GM18870 (cell line): ENCODE measurements around the gene PDE8B.

Experiments used
- ATAC-seq: cut with Tn5 transposase; IDR thresholded peaks from one replicate; pipeline ENCODE4 v1.9.1; 2021; ENCODE audit warnings: moderate library complexity; ENCODE audit not compliant: unreplicated experiment

Gene PDE8B

GRCh38 chr5:77316871-77317661 lies 106.6 kb downstream of the PDE8B start:
- ATAC-seq: no peak

DNA sequence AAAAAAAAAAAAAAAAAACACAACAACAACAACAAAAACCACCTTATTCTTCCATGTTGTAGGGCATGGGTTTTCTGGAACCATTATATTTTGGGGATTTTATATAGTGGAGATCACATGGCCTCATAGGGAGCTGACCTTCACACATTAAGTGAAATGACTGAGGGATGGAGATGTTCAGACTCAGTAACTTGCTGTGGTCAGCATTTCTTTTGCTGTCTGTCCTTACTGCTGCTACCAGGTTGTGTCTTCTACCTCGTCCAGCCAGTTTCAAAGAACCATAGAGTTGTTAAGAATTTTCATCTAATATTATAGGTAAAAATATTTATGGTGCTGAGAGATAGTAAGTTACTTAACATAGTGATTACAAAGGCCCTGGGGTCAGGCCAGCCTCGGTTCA lies 107.6 kb downstream of the PDE8B start:
- no peak for ATAC-seq

DNA sequence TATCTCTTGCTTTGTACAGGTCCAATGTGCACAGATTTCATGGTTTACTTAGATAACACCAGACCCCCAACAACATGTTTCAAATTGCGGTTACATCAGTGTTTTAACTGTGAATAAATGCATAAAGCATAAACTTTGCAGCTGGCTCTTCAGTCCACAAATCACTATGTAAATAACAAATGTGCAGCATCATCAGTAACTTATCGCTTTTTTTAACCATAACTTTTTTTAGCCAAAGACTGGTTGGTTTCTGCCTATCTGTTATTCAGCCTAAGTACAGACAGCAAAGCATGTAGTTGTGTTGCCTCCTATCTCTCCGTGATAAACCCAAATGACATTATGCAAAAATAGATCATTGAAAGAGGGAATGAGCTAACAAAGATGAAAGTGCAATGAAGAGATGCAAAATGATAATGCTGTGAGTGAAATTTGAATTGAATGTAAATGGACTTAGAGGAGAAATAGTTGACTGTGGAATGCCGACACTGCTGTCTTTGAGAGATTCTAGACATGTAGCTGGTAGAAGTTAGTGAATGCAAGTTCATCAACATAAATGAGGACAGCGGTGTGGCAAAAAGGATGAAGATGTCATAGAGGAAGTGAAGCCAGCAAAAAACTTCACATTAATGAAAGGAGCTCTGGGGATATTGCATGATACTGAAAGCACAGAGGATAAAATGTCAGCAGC lies 108.8 kb downstream of the PDE8B start:
- ATAC-seq: no peak

GRCh38 chr5:77321793-77322394 lies 111.4 kb downstream of the PDE8B start:
- no peak for ATAC-seq

DNA sequence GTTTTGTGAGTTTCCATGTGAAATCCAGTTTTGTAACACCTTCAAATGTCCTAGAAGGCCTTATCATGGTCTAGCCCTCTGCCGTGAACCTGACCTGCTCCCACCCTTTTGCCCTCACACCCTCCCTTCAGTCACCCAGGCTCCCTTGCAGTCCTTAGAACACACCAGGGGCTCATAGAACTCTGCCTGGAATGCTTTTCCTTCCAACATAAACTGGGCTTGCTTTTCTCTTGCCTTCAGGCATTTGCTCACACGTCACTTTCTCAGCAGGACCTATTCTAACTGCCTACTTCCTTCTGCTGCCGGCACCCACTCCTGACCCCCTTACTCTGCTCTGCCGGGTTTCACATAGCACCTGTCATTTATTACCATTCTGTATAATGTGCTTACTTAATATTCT lies 111.9 kb downstream of the PDE8B start:
- no peak for ATAC-seq

DNA sequence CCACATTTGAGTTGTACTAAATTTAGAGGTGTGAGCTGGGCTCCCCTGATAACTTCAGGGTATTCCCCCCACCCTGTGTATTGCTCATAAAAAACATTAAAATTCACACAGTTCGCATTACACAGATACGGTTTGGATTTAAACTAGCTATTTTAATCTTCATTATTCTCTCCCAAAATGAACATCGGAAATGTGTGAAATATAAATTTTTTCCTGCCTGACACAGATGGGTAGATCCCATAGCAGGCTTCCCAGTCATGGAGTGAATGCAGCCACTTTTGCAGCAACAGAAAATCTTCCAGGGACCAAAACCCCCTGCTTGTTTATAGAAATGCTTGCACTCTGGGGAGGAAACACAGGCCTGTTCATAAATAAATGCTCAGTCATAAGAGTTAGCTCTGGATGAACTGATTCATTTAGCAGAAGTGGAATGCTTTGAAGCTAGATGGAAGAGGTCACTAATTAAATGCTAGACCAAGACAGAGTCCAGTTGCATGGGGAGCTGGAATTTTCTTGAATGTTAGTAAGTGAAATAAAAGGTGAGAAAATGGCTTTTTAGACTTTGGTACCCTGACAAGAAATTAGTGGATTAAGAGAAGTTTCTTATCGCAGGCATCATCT lies 115.6 kb downstream of the PDE8B start:
- no peak for ATAC-seq

- ATAC-seq: no peak
Observed at GRCh38 chr5:77326986-77327734, 116.7 kb downstream of the PDE8B start.

DNA sequence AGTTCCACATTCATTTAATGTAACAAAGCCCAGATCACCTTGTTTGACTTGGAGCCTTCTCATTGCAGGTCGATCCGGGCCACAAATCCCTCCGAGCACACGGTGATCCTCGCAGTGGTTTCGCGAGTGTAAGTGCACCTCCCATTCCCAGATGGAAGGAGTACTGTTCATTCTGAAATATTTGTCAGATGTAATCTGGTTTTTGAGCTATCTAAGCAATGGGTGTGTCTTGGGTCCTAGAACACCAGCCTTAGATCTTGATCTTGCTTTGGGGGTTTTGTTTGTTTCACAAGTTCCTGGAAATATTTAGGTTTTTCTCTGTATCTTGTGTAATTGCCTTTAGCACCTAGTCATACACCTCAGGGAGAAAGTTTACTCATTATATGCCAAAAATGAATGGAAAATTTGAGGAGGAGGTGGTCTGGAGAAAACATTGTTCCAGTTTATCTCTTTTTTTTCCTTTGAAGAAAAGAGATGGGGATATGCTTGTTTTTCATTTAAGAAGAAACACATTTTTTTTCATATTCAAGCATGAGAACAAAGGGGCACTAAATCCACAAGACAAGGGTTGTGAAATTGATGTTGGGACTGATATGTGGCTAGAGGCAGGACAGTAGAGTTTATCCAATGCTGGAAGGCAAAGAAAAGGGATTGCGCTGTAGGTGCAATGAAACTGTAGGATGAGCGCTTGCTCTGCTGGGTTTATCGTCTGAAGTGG lies 118.6 kb downstream of the PDE8B start:
- ATAC-seq: no peak

DNA sequence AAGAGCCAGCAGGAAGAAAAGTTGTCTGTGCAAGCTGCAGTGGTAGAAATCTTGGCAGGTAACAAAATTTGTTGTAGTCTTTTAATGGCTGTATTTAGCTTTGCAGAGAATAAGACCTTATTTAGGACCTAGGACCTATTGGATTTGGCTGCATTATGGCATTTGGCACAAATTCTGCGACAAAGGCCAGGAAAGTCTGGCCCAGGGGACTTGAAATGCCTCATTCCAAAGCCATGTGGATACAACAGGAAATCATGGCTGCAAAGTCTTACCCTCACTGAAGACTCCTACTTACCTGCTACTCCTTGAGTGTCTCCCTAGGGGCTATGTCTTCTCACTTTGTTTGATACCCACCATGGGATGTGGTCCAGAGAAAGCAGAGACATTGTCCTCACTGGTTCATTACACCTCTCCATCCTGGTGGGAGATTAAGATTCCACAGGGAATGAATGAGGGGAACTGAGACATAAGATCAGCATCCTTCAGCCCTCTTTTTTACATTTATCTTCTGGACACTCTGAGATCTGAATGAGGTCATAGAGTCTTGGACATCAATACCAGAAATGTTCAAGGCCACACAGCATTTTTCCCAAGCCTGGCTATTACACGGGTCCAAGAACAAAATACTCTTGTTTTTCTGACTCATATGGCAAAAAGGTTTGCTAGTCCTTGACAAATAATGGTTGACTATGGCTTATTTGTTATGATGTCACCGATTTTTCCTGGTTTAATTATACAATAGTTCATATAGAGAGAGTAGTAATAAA lies 119.4 kb downstream of the PDE8B start:
- no peak for ATAC-seq

GRCh38 chr5:77333036-77333435 lies 122.6 kb downstream of the PDE8B start:
- no peak for ATAC-seq

DNA sequence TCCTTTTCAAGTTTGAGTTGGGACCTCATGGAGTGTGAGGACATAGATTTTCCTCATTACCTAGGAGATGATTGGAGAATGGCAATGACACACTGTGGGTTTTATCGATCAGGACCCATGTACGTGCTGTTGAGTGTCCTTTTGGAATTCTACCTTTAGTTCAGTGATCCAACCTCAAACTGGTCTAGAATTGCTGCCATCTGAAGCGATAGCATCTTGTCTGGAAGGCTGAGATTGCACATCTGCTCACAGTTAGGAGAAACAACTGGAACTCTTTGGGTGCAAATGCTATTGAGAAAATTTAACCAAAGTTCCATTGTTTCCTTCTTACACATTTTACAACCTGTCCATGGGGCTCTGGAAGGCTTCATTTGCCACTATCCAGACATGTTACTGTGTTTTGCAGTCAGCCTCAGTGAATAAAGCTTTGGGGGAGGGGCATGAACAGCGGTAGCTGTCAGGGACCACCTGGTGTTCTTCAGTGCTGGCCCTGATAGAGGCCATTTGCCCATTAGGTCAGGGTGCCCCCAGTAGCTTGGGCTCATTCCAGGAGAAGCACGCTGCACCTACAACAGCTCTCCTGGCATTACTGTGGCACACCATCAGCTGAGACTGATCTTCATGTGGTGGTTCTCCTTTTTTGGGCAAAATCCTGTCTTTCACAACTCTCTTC lies 123.1 kb downstream of the PDE8B start:
- ATAC-seq: no peak

- no peak for ATAC-seq
Observed at GRCh38 chr5:77337246-77337645, 126.8 kb downstream of the PDE8B start.

GRCh38 chr5:77337686-77338085 lies 127.2 kb downstream of the PDE8B start:
- ATAC-seq: no peak

- no peak for ATAC-seq
Observed at GRCh38 chr5:77339337-77339890, 128.9 kb downstream of the PDE8B start.

DNA sequence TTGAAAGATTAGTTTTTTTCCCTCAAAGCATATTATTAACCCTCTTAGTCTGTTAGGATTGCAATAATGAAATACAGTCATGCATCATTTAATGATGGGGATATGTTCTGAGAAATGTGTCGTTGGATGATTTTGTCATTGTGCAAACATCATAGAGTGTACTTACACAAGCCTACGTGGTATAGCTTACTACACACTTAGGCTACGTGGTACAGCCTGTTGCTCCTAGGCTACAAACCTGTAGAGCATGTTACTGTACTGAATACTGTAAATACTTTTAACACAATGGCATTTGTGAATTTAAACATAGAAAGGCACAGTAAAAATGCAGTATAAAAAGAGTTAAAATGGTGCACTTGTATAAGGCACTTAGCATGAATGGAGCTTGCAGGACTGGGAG lies 132.7 kb downstream of the PDE8B start:
- ATAC-seq: no peak

GRCh38 chr5:77347435-77348098 lies 137.1 kb downstream of the PDE8B start:
- ATAC-seq: no peak

GRCh38 chr5:77353251-77353650 lies 142.8 kb downstream of the PDE8B start:
- ATAC-seq: no peak

DNA sequence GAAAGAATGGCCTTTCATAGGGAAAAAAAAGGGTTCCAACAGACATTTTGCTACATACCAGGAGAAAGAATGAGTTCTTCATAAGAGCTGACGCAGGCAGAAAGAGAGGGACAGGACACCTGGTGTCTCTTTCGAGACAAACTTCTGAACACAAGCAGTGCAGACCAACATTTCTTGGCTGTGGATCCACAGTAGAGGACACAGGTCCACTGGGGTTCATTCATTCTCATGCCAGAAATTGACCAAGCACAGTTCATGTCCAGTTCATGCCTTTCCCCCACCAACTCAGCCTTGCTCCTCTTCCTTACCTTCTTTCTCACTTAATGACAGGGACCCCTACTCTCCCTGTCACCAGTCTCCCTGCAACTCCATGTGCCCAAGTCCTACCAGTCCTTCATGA lies 144.0 kb downstream of the PDE8B start:
- ATAC-seq: no peak
